ENCODE results near the gene RNF207. TPM values are rescaled to one million over a fixed set of nuclear protein-coding genes. Genes with fewer than 3 reads are reported as not detected.
A peak's percentile ranks its signal among the peaks of the same experiment; 100 is the strongest.

The RNF207 gene
- total RNA-seq, 2 donors from 2014 or later: 4.8 to 7.7 TPM

- Mint-ChIP-seq H3K4me1 (peaks cover 4% of the 10 kb centered on the region), H3K27ac (no peak overlapping the region), H3K27me3 (ENCODE audit: insufficient read depth) (peaks cover 70% of the 10 kb centered on the region), H3K9me3 (no peaks in the 10 kb centered on the region), H3K36me3 (ENCODE audit: low read depth) (no peaks in the 10 kb centered on the region), H3K4me3 (peak overlapping the region; percentile 27)
- no peak for TF ChIP-seq CTCF (conservative IDR thresholded peaks at IDR 0.05)
- no peak overlapping the region for H3K9ac ChIP-seq (ENCODE audit: extremely low read depth, low read length, poor library complexity, severe bottlenecking)
- H3K4me3 ChIP-seq (ENCODE audit: low read length): no peak overlapping the region
- 35 to 38% methylated on average over 23 to 33 of the region's 33 CpGs for WGBS, 2 experiments (ENCODE audit: insufficient coverage in 1 of 2, insufficient read length in 1 of 2)
- H3K36me3 ChIP-seq (ENCODE audit: control insufficient read depth, insufficient read depth, low read length): no peaks in the 10 kb centered on the region
- H3K4me1 ChIP-seq (ENCODE audit: control insufficient read depth, insufficient read depth, low read length): peaks cover 3% of the 10 kb centered on the region
- no peak overlapping the region for H3K27ac ChIP-seq (ENCODE audit: low read depth, low read length)
- peaks cover 63% of the 10 kb centered on the region for H3K27me3 ChIP-seq (ENCODE audit: control insufficient read depth, insufficient read depth, low read length, poor library complexity, severe bottlenecking)
- DNase-seq: peak; percentile 64
- H3K9me3 ChIP-seq (ENCODE audit: control insufficient read depth, low read length): no peaks in the 10 kb centered on the region
These were observed 35.4 kb downstream of the RNF207 start for GRCh38 chr1:6241107-6241886.

- WGBS, 2 experiments (ENCODE audit: insufficient coverage in 1 of 2, insufficient read length in 1 of 2): 1 to 2% methylated on average over 15 to 99 of the region's 99 CpGs
- Mint-ChIP-seq H3K4me3 (peak overlapping the region; percentile 27), H3K27me3 (ENCODE audit: insufficient read depth) (peaks cover 78% of the 10 kb centered on the region), H3K9me3 (no peaks in the 10 kb centered on the region), H3K27ac (no peak overlapping the region), H3K4me1 (peaks cover 6% of the 10 kb centered on the region), H3K36me3 (ENCODE audit: low read depth) (no peaks in the 10 kb centered on the region)
- DNase-seq: peak; percentile 81
- Histone ChIP-seq H3K27me3 (ENCODE audit: control insufficient read depth, insufficient read depth, low read length, poor library complexity, severe bottlenecking) (peaks cover 71% of the 10 kb centered on the region), H3K9me3 (ENCODE audit: control insufficient read depth, low read length) (no peaks in the 10 kb centered on the region), H3K36me3 (ENCODE audit: control insufficient read depth, insufficient read depth, low read length) (no peaks in the 10 kb centered on the region), H3K9ac (ENCODE audit: extremely low read depth, low read length, poor library complexity, severe bottlenecking) (no peak overlapping the region), H3K27ac (ENCODE audit: low read depth, low read length) (no peak overlapping the region), H3K4me1 (ENCODE audit: control insufficient read depth, insufficient read depth, low read length) (peaks cover 3% of the 10 kb centered on the region), H3K4me3 (ENCODE audit: low read length) (no peak overlapping the region)
- no peak for TF ChIP-seq CTCF (conservative IDR thresholded peaks at IDR 0.05)
These were observed 36.2 kb downstream of the RNF207 start for GRCh38 chr1:6241887-6242740.

- TF ChIP-seq CTCF (conservative IDR thresholded peaks at IDR 0.05): no peak
- H3K4me1 Mint-ChIP-seq: peaks cover 6% of the 10 kb centered on the region
- peaks cover 3% of the 10 kb centered on the region for H3K4me1 ChIP-seq (ENCODE audit: control insufficient read depth, insufficient read depth, low read length)
These were observed 37.3 kb downstream of the RNF207 start for GRCh38 chr1:6243053-6243834.

More at GRCh38 chr1:6243053-6243834, 37.3 kb downstream of the RNF207 start:
- H3K27me3 Mint-ChIP-seq (ENCODE audit: insufficient read depth): peaks cover 89% of the 10 kb centered on the region
- DNase-seq: no peak
- no peaks in the 10 kb centered on the region for H3K9me3 Mint-ChIP-seq
- Histone ChIP-seq H3K36me3 (ENCODE audit: control insufficient read depth, insufficient read depth, low read length) (no peaks in the 10 kb centered on the region), H3K27ac (ENCODE audit: low read depth, low read length) (no peak overlapping the region), H3K9me3 (ENCODE audit: control insufficient read depth, low read length) (no peaks in the 10 kb centered on the region), H3K27me3 (ENCODE audit: control insufficient read depth, insufficient read depth, low read length, poor library complexity, severe bottlenecking) (peaks cover 82% of the 10 kb centered on the region), H3K4me3 (ENCODE audit: low read length) (no peak overlapping the region), H3K9ac (ENCODE audit: extremely low read depth, low read length, poor library complexity, severe bottlenecking) (no peak overlapping the region)
- no peaks in the 10 kb centered on the region for H3K36me3 Mint-ChIP-seq (ENCODE audit: low read depth)
- 48 to 50% methylated on average over 11 to 20 of the region's 20 CpGs for WGBS, 2 experiments (ENCODE audit: insufficient coverage in 1 of 2, insufficient read length in 1 of 2)
- H3K27ac Mint-ChIP-seq: no peak overlapping the region
- H3K4me3 Mint-ChIP-seq: no peak overlapping the region

Data from endodermal cell (in vitro differentiated cells).